ENCODE data around the gene TIFAB.

TIFAB gene

GRCh38 chr5:135425641-135426040 is 26.5 kb downstream of the TIFAB start:
- no peak for DNase-seq (ENCODE audit: low spot score)

GRCh38 chr5:135423846-135424168 is 28.3 kb downstream of the TIFAB start:
- DNase-seq (ENCODE audit: low spot score), result no peak

DNA sequence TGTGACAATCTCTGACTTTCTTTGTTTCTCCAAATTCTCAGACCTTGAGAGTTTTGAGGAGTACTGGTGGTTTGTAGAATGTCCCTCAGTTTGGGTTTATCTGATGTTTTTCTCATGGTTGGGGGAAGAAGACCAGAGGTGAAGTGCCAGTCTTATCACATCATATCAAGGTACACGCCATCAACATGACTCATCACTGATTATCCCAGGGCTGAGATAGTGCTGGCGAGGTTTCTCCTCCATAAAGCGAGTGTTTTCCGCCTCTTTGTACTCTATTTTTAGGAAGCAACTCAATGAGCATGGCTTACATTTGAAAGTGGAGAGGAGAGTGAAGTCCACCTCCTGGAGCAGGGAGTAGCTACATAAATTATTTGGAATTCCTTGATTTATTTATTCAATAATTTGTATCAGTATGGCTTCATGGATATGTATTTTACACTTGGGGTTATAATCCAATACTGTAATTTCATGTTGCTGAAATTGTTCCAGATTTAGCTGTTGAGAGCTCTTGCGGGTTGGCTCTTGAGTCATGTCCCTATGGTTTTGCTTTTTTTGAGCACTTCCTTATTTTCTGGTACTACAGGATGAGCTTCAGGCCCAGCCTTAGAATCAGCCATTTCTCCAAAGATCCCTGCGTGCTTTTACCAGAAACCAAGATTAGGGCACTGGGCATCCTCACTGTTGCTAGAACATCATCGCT is 28.9 kb downstream of the TIFAB start:
- DNase-seq (ENCODE audit: low spot score), result no peak

DNA sequence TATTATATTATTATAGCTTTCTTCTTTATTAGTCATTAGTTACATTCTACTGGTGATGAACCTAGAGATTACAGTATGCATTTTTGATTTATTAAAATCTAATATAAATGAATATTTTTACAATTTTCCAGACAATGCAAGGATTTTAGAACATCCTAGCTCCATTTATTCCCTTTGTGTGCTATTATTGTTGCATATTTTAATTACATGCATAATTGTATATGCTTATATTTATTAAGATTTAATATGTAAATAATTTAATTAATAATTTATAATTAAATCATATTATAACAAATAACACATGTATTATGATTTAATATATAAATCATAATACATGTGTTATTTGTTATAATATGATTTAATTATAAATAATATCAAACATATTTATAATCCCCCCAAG is 29.7 kb downstream of the TIFAB start:
- no peak for DNase-seq (ENCODE audit: low spot score)

DNA sequence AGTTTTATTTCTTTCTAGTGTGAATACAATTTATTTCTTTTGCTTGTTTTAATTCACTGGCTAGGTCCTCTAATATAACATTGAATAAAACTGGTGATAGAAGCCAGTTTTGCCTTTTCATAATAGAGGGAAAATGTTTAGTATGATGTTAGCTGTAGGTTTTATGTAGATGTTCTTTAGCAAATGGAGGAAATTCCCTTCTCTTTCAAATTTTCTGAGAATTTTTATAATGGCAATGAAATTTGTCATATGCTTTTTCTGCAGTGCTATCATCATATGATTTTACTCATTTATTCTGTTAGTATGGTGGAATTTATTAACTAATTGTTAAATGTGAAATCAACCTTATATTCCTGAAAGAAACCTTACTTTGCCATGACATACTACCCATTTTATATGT is 35.1 kb downstream of the TIFAB start:
- DNase-seq (ENCODE audit: low spot score), result no peak

- DNase-seq (ENCODE audit: low spot score), result no peak
These were observed 47.1 kb downstream of the TIFAB start for GRCh38 chr5:135405082-135405481.

GRCh38 chr5:135402031-135402430 is 50.1 kb downstream of the TIFAB start:
- DNase-seq (ENCODE audit: low spot score), result no peak

DNA sequence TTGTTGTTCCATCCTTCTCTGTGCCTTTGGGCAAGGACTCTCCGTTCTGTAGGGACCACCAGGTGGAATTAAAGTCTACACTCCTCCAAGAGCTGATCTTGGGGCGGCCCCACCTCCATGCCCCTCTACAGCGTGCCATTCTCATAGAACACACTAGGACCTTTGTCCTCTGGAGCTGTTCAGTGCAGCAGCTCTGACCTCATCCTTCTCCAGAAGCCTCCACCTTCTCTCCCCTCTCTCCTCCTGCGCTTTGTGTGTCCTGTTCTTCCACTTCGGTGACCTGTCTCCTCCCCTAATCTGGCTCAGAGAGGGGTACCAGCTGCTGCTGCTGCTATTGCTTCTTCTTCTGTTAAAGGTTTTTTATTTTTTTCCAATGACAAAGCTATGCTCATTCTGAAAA is 51.3 kb downstream of the TIFAB start:
- no peak for DNase-seq (ENCODE audit: low spot score)

DNA sequence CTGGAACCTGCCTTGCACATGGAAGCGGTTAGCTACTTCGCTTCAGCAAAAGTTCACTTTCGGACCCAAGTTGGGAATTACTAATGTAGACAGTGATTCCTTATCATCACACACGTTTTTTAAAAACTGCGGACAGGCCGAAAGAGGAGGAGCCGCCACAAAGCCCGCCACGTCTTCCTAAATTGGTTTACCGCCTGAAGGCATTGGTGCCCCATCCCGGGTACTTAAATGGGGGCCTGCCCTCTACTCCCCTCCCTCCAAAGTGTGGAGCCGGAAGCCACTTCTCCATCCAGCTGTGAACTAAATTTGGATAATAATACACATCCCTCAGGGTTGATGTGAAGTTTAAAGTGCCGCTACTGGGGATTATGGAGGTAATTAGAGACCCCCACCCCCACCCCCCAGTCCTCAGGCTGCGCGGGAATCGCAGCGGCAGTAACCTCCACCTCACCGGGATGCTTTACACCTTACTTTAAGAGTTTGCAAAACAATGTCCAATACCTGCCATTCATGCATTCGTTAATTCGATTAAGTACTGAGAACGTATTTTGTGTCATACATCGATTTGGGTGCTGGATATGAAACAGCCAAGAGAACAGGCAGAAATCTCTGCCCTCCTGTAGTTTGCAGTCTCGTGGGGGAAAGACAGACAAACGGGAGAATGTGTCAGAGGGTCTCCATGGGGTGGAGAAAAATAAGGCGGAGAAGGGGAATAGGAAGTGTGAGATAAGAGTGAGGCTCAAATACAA is 52.2 kb downstream of the TIFAB start:
- no peak for DNase-seq (ENCODE audit: low spot score)

DNA sequence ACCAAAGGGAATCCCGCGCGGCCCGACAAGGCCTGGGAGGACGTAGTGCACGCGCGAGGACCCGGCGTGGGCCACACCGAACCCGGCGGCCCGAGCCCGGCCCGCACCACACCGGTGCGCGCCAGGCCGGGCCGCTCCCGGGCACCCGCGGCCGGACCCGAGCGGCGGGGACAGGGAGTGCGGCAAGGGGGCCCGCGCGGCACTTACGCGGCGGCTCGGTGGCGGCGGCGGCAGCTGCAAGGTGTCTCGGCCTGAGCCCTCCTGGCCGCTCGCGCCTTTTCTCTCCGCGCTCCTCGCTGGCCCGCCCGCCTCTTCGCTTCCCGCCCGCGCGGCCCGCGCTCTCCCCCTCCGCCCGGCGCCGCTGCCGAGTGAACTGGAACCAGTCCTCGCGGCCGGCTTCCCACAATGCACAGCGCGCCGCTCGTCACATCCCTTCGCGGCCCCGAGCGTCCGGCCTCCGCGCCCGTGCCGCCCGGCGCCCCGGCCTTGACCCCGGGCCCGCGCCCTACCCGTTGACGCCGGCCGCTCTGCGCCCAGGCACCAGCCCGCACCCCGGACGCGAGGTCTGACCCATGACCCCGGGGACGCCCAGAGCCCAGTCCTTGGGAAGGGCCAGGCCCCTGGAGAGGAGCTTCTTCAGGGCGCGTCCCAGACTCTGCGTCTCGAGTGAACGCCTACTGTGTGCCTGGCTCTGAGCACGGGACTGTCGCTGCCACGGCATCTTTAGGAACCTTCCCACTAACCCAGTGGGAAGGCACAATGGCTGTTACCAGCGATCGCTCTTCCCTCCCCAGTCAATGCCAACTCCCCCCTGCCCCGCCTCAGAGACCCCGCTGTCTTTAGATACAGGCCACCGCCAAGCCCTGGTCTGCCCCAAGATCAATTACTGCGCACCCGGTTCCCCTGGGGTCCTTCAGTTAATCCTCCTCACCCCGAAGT is 53.0 kb downstream of the TIFAB start, which contains the start of gene MACROH2A1:
MACROH2A1 (minus strand) TSS at position 377 of the 939 bp plus-strand sequence. CDS start 10,138 bp downstream, outside the sequence.
- DNase-seq (ENCODE audit: low spot score), result peak; percentile 95

DNA sequence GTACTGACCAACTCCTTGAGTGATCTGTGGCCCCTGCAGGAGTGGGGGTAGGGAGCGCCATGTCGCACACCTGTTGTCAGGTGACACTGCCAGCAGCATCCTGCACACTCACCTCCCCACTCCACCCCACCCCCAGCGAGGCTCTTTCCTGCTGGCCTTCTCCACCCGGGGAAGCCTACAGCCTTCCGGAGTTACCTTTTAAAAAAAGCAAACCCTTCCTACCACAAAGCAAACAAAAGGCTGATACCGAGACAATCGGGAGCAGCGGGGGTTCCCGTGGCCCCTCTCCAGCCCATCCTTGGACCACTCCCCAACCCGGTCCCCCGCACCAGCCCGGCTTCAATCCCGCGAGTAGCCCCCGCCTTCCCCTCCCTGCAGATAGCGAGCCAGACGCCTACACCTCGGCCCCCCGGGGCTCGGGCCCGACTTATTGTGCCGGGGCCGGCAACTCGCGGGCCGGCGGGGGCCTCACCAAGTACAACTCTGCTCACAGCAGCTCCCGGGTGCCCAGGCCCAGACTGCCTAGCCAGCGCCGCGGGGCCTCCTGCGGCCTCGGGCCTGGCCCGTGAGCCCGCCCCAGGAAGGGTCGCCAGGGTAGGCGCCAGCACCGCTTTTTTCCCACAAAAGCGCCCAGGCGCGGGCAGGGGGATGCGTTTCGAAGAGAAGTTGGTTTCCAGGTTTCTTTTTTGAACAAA is 53.8 kb downstream of the TIFAB start:
- DNase-seq (ENCODE audit: low spot score), result peak; percentile 67

Data from AG20443 (cell line).